HG03097 (cell line): ENCODE data around the gene LRRC49.
"Not testable (repeated sequence)": the region's sequence is repeated elsewhere in the genome, so short reads cannot be mapped to it uniquely, and the experiment has no call there.

Source experiments
- ATAC-seq: cut with Tn5 transposase; IDR thresholded peaks from one replicate; pipeline ENCODE4 v1.9.1; 2021; ENCODE audit not compliant: unreplicated experiment, low FRiP score

LRRC49 gene

DNA sequence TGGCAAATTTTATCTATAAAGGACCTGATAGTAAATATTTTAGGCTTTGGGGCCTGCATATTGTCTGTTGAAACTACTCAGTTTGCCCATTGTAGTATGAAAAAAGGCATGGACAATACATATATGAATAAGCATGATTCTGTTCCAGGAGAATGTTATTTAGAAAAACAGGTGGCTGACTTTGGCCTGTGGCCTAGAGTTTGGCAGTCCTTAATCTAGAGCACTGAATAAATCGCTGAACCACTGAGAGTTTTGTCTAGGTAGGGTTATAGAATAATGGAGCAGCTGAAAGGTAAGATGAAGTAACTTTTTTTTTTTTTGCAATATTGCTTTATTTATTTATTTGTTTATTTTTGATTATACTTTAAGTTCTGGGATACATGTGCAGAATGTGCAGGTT lies 75.0 kb downstream of the LRRC49 start:
- no peak for ATAC-seq

- no peak for ATAC-seq
These were observed 81.6 kb downstream of the LRRC49 start for GRCh38 chr15:70974004-70974832.

DNA sequence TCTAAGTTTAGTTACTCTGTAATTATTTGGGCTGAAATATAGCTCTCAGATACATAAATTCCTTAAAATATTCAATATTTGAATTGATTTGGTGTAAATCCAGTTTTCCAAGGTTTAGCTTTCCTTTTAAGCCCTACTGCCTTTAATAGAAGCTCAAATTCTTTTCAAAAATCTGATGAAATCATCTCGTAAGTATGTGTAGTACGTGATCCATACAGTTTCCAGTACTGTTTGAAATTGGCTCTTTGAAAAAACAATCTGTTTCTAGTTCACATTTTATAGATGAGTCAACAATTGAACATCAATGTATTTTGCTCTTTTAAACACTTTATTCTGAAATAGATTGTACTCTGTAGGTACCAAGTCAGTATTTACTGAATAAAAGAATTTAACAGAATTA lies 84.2 kb downstream of the LRRC49 start:
- no peak for ATAC-seq

DNA sequence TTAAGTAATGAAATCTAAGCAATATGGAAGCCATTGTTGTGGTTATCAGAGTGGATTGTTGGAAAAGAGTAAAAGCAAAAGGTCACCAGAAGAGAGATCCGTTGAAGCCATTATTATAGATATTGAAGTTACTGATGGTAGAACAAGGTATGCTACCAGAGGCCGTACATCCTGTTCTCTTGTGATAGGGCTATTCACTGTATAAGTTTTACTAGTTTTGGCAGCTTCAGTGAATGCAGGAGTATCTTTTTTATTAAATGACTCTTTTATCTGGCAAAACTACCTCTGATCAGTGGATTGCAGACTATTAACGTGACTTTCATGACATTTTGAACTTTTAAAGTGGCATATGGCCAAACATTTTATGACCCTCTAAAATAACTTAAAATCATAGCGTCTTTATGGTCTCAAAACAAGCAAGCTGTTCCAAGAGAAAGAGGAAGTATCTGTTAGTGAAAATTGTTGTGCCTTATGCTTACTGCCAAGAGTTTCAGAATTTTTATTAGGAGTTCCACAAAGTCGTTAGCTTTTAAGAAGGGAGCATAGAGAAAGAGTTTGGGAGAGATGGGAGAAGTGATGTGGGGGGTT lies 102.9 kb downstream of the LRRC49 start:
- ATAC-seq: no peak

DNA sequence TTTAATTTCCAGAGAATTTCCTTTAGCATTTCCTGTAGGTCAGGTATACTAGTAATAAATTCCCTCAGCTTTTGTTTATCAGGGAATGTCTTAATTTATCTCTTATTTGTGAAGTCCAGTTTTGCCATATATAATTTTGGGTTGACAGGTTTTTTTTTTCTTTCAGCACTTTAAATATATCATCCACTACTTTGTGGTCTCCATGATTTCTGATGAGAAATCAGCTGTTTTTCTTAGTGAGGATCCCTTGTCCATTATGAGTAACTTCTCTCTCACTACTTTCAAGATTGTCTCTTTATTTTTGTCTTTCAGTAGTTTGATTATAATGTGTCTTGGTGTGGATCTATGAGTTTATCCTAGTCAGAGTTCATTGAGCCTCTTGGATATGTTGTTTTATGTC lies 105.7 kb downstream of the LRRC49 start:
- no peak for ATAC-seq

- no peak for ATAC-seq
These were observed 109.7 kb downstream of the LRRC49 start for GRCh38 chr15:71002316-71002715.

- no peak for ATAC-seq
These were observed 110.7 kb downstream of the LRRC49 start for GRCh38 chr15:71003319-71003718.

GRCh38 chr15:71004506-71004905 lies 111.9 kb downstream of the LRRC49 start:
- not testable (repeated sequence) for ATAC-seq

DNA sequence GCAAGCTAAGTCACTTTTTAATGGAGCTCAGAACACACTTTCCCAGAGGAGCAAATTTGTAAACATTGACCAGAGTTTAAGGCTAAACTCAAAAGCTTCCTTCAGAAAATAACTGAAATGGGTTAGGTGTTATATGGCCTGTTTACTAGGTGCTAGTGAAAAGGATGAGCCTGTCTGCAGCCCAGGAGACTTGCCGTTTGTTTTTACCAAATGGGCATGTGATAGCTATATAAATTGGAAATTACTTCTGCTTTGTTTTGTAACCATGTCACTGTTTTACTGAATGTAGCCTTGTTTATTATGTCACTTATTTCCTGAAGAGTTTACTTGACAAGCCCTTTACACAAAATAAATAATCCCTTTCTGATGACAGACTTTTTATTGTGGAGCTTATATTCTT lies 113.3 kb downstream of the LRRC49 start:
- ATAC-seq: no peak

DNA sequence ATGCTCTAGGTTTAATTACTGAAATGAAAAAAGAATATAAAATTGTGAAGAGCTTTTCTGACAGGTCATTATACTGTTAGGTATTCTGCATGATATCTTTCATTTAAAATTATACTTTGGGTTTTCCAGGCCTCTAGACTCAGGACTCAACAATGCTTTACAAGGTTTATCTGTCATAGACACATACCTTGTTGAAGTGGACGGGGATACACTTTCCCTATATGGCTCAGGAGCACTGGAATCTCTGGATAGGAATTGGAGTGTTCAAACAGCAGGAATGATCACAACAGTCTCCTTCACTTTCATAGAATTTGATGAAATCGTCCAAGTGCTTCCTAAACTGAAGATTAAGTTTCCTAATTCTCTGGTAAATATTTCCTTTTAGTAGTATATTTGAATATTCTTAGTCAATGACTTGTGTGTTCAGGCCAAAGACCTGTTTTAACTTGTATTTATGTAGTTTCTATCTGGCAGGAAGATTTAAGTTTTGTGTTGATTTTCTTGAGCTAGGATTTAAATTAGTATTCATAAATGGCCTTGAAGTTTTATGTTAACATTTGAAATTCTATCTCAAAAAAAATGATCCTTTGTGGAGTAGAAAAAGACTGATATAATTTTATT lies 115.7 kb downstream of the LRRC49 start:
- no peak for ATAC-seq

- ATAC-seq: no peak
These were observed 117.8 kb downstream of the LRRC49 start for GRCh38 chr15:71010472-71010871.

- ATAC-seq: no peak
These were observed 118.4 kb downstream of the LRRC49 start for GRCh38 chr15:71010997-71011396.

DNA sequence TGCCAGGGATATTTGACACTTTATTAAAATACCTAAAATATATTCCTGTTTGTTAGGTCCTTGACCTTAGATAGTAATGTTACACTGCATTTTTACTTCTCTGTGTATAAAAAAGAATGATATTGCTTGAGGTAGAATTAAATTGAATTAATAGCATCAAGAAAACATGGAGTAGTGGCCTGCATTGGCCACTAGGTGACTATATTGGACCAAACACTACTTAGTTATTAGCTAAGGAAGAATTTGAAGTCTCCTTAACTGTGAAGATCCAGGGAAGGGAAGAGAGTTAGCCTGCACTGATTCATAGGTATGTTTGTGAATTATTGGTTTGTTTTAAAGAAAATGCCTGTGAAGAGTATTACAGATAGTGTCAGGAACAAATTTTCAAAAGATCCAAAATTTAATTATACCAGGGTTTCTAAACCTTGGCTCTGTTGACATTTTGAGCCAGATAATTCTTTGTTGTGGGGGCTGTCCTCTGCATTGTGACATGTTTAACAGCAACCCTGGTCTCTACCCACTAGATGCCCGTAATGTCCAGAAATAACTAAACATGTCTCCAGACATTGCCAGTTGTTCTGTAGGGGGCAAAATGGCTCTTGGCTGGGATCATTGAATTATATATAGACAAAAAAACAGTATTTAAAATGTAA lies 119.0 kb downstream of the LRRC49 start:
- ATAC-seq: no peak

DNA sequence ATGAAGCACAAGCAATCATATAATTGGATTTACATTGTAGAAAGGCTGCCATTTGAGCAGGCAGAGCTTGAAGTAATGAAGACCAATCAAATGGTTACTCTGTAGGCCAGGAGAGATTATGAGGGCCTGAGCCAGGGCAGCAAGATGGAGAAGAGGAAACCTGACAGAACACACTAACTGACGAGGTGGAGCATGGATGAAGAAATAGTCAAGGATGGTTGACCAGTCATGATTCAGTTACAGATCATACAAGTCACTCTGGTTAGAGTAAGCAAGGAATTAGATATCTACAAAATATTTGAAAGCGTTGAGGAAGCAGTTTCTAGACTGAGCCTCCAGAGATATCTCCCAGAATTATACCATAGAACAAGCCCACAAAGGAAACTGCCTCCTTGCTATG lies 120.8 kb downstream of the LRRC49 start:
- no peak for ATAC-seq

DNA sequence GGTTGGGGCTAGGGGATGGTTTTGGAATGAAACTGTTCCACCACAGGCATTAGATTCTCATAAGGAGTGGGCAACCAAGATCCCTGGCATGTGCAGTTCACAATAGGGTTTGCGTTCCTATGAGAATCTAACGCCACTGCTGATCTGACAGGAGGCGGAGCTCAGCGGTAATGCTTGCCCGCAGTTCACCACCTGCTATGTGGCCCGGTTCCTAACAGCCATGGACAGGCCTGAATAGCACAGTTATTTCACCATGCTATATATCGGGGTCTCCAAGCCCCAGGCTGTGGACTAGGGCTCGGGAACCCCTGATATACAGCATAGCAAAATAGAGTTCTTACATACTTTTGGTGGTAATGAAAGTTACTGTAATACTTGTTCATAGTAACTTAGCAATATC lies 122.7 kb downstream of the LRRC49 start:
- ATAC-seq: no peak

DNA sequence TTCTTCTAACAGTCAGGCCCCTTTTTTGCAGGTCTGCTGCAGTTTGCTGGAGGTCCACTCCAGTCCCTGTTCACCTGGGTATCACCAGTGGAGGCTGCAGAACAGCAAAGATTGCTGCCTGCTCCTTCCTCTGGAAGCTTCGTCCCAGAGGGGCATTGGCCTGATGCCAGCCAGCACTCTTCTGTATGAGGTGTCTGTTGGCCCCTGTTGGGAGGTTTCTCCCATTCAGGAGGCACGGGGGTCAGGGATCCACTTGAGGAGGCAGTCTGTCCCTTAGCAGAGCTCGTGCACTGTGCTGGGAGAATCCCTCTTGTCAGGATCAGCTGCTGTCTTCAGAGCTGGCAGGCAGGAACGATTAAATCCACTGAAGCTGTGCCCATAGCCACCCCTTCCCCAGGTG lies 138.6 kb downstream of the LRRC49 start:
- not testable (repeated sequence) for ATAC-seq

GRCh38 chr15:71035478-71035877 lies 142.9 kb downstream of the LRRC49 start:
- ATAC-seq: not testable (repeated sequence)

- no peak for ATAC-seq
These were observed 149.8 kb downstream of the LRRC49 start for GRCh38 chr15:71042356-71042922.

DNA sequence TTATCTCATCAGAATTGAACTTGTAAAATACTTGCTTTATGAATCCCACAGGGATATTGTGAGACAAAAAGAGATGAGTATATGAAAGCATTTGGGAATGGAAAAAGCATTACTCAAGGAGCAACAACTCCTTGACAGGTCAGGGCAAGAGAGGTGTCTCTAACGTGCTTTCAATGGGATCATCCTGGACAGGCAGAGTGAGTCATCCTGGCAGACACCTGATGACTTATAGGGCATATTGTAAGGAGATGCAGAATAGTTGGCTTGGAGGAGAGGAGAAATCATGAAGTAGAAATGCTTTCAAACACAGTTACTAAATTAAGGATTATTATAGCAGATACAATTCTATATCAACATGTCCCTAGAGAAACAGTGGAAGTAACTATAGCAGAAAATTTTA lies 150.7 kb downstream of the LRRC49 start:
- no peak for ATAC-seq

GRCh38 chr15:71044006-71044405 lies 151.4 kb downstream of the LRRC49 start:
- ATAC-seq: no peak

GRCh38 chr15:71046146-71046545 lies 153.5 kb downstream of the LRRC49 start:
- ATAC-seq: not testable (repeated sequence)
